ENCODE measurements around the gene METTL24.

Gene METTL24

GRCh38 chr6:110337486-110337885 lies 20.7 kb downstream of the METTL24 start:
- DNase-seq (ENCODE audit: low spot score) = no peak

DNA sequence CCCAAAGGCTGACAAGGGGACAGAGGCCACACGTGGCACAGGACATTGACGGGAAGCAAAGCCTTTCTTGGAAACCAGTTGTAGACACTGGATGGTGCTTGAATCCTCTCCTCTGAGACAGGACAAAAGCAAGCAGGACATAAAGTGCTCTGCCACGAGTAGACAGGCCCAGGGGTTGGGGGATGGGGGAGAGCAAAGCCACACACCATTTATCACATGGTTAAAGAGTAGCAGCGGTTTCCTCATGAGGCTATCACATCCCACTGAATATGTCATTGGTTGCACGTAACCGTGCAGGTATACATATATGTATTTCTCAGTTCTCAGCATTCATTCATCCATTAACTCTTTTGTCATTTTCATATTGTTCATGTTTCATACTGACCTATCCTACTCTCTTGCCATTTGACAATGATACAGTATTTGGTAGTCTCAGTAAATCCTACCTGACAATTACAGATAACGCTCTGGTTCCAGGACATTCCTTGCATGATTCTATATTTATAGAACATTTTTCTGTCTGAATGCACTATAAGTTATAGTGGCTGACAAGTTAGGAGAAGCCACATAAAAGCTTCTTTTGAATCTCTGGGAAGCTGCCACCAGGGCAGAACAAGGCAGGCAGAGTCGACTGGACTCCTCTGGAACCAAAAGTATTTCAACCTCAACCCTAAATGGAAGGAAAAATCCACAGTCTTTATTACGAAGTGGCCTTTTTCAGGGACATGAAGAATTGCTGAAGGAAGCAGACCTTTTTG lies 23.5 kb downstream of the METTL24 start:
- DNase-seq (ENCODE audit: low spot score) = no peak

GRCh38 chr6:110332281-110332680 lies 25.9 kb downstream of the METTL24 start:
- no peak for DNase-seq (ENCODE audit: low spot score)

DNA sequence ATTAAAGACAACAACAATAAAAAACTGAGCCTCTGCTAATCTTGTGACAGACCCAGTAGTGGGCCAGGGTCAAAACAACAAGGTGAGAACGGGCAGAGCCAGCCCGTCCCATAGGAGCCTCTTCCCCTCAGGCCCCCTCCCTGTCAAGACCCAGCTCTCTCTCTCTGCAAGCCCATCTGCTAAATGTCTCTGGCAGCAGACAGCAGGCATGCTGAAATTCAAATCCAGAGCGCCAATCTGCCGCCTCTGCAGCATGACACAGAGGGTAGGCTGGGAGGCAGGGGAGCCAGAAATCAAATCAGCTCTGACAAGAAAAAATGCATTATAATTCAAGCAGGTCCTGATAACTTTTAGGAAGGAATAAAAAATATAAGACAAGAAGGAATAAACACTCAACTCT lies 26.3 kb downstream of the METTL24 start:
- no peak for DNase-seq (ENCODE audit: low spot score)

- DNase-seq (ENCODE audit: low spot score) = no peak
Measured at GRCh38 chr6:110331390-110331789, 26.8 kb downstream of the METTL24 start.

- DNase-seq (ENCODE audit: low spot score) = no peak
Measured at GRCh38 chr6:110329714-110330436, 28.3 kb downstream of the METTL24 start.

GRCh38 chr6:110329348-110329713 lies 28.8 kb downstream of the METTL24 start:
- no peak for DNase-seq (ENCODE audit: low spot score)

- no peak for DNase-seq (ENCODE audit: low spot score)
Measured at GRCh38 chr6:110328259-110328658, 29.9 kb downstream of the METTL24 start.

GRCh38 chr6:110327391-110327790 lies 30.8 kb downstream of the METTL24 start:
- no peak for DNase-seq (ENCODE audit: low spot score)

- DNase-seq (ENCODE audit: low spot score) = no peak
Measured at GRCh38 chr6:110326609-110327008, 31.5 kb downstream of the METTL24 start.

DNA sequence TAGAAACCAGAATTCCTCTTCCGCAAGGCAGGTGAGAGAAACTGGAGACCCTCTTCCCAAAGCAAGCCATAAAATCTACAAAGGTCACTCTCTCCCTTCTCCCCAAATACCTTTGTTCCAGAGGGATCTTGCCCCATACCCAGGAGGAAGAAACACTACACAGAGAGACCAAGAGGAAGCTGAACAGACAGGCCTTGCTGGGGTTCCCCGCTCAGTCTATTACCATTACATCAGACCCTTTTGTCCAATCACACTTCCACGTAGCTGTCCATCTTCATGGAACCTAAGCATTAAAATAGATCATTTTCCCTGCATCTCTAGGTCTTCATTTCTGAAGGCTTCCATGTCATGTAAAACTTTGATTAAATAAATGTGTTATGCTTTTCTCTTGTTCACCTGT lies 32.1 kb downstream of the METTL24 start:
- no peak for DNase-seq (ENCODE audit: low spot score)

DNA sequence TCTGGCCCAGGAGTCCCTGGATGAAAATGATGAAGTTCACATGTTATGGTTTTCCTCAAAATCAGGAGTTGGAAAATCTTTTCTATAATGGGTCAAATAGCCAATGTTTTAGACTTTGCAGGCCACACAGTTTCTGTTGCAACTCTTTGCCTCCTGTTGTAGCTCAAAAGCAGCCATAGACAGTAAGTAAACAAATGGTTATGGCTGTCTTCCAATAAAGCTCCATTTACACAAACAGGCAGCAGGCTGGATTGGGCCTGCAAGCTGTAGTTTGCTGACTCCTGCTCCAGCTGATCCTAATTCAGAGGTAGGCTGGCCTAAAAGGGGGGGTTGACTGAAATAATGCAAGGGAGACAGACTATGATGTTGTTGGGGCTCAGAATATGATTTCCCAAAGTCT lies 33.0 kb downstream of the METTL24 start:
- DNase-seq (ENCODE audit: low spot score) = no peak

- DNase-seq (ENCODE audit: low spot score) = no peak
Measured at GRCh38 chr6:110324548-110324947, 33.6 kb downstream of the METTL24 start.

DNA sequence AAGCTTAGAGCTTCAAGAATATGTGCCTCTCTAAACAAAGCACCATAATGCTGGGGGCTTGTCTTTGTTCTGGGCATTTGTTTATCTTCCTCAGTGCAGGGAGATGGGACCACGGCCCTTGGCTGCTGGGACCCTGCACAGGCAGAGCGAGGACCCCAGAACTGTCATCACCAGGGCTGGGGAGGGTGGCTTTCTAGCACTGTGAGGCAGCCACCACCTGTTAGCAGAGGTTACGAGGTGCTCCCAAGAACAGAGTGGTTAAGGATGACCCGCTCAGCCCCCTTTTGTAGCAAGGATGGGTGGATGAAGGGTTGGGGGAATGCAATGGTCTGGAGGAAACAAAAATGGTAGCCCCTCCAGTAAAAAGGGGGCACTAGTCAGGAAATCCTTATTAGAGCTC lies 34.9 kb downstream of the METTL24 start:
- no peak for DNase-seq (ENCODE audit: low spot score)

GRCh38 chr6:110322874-110323242 lies 35.3 kb downstream of the METTL24 start:
- DNase-seq (ENCODE audit: low spot score) = no peak

DNA sequence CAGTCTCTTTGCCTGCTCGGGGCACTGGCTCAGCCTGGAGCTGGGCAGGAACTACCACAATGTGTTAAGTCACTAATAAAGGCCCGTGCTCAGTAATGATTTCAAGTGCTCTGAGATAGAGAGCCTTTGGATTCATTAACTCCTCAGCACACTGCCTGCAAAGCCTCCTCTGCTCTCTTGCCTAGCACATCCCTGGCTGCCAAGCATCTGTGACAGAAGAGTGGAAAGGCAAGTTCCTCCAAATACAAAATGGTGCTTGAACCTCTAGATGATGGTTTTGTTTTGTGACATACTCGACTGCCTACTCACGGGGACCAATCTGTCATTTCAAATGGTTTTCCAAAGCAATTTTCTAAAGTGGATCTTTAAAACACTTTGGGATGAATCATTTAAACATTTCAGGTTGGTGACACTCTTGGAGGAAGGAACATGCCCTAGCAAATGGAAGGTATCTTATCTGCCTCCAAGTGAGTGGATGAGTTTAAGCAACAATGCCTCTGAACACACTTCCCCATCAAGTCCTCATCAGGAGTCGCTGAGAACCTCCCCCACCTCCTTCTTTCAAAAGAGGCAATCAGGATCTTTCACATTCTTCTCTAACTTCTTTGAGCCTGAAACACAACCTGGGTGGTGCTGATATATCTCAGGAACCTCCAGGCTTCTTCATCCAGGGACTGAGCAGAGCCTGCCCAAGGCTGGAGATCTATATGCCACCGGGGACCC lies 35.8 kb downstream of the METTL24 start:
- no peak for DNase-seq (ENCODE audit: low spot score)

- no peak for DNase-seq (ENCODE audit: low spot score)
Measured at GRCh38 chr6:110320307-110320706, 37.8 kb downstream of the METTL24 start.

DNA sequence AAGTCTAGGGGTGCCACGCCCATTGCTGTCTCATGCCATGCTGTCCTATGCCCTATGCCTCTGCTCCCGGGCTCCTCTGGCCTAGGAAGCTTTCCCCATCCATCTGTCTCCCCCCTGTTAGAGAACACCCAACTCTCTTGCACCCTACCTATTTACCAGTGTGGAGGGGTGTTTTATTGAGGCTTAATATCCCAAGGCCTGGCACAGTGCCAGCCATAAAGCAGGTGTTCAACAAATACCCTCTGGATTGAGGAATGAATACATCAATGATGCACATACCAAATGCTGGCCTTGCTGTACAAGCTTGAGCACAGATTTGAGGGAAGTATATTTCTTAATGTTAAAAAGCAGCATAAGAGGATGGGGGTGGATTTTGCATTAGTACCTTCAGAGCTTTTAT lies 38.3 kb downstream of the METTL24 start:
- no peak for DNase-seq (ENCODE audit: low spot score)

- DNase-seq (ENCODE audit: low spot score) = no peak
Measured at GRCh38 chr6:110319381-110319780, 38.8 kb downstream of the METTL24 start.

DNA sequence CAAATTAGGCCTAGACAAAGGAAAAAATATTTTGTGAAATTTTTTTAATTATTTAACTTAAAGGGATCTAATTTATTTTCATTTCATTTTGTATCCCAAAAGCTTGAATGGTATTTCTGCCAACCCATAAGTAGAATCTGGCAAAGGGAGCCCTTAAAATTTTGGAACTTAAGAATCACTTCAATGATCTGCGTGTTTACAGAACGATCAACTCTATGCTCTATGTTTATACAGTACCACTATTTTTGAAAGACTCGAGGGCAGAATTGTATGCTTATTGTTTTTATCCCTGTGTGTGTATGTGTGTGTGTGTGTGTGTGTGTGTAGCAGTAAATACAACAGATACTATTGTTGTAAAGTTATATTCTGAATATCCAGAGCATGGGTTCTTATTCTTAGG lies 39.2 kb downstream of the METTL24 start:
- DNase-seq (ENCODE audit: low spot score) = no peak

DNA sequence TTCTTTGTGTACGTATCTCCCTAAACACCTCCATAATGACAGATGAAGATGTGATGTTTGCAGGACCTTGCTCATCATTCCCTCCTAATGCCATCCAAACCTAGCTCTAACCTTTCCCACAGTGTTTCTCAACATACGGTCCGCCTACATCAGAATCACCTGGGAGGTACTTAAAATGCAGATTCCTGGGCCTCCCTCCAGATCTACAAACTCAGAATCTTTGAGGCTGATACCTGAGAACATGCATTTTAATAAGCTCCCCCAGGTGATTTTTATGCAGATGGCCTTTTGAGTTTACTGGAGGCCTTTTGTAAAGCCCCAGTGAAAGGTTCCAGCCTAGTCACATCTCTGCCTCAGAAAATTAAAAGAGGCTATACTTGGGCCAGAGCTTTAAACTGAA lies 40.5 kb downstream of the METTL24 start:
- no peak for DNase-seq (ENCODE audit: low spot score)

DNA sequence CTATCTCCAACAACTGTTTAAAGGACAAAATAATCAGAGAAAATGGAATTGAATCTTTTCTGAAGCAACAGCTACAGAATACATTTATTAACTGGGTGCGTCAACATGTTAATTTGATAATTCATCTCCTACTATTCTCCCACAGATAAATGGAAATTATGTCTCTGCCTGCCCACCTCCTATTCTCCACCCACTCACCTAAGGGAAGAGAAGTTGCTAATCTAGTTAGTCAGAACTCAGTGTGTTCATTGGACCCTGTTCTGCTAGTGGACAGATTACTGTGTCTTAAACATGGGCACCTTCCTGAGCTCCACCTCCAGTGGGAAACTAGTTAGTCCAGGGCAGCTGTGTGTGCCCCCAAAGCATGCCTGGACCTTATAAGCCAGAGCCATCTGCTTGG lies 41.0 kb downstream of the METTL24 start:
- no peak for DNase-seq (ENCODE audit: low spot score)

DNA sequence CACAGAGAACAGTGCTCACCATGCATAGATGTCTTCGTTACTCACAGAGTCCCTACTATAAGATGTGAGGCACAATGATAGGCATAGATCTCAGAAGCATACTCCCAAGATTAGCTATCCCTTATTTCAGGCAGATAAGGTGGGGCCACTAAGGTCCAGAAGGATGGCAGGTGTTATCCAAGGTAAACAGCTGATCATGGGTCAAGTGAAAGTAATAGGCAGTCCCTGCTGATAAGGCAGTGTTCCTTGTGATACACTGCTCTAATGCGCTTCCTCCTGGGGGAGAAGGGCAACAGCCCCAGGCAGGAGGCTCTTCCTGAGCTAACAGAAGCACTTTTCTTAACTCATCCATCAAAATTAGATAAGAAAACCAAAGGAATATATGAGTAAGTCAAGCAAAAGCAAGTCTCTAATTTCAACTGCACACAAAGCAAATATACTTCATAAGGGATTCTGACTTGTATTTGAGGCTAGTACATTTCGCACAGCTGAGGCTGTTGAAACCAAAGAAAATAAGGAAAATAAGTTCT lies 42.2 kb downstream of the METTL24 start:
- no peak for DNase-seq (ENCODE audit: low spot score)

Data from CD4-positive, alpha-beta T cell treated with Interleukin-2 at 100 ng/mL for 4 hours (primary cell).